Measurements from ENCODE around the gene SHISA6.

DNA sequence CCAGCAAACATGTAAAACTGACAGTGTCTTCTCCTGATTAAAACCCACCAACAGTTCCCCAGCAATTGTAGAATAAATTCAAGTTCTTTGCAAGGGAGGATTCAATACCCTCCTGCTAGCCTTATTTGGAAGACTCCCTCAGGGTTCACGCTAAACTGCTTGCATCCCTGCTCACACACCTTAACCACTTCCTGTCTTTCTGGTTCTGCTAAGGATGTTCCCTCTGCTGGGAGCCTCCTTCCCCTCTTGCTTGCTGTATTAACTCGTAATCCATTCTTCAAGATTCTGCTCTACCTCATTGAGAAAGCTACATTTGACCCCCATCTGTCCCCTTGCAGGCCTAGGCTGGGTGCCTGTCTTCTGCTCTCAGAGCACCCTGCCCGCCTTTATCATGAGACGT lies 2.3 kb upstream of the SHISA6 start:
- TF ChIP-seq CTCF (IDR thresholded peaks at IDR 0.05), result no peak
- TF ChIP-seq POLR2A (IDR thresholded peaks at IDR 0.05), result no peak

All from thyroid gland (tissue), 4 donors.